Jurkat, Clone E6-1 (cell line): Measurements from ENCODE around the gene MYH9.

ENCODE experiments used
- DNase-seq: peaks from one replicate; pipeline ENCODE4 v3.0.0-alpha.2; 2011; ENCODE audit warnings: low read depth, low spot score
- H3K4me3 ChIP-seq: 2 replicates; pipeline ENCODE4 v1.5.1; 2011; ENCODE audit warnings: mild to moderate bottlenecking, low read length, control low read depth, moderate library complexity

Gene MYH9

GRCh38 chr22:36246718-36247117 lies 141.0 kb downstream of the MYH9 start:
- DNase-seq, result no peak
- H3K4me3 ChIP-seq, result no peak overlapping the region

GRCh38 chr22:36245805-36246356 lies 141.9 kb downstream of the MYH9 start:
- H3K4me3 ChIP-seq, result no peak overlapping the region
- no peak for DNase-seq

GRCh38 chr22:36244522-36245391 lies 143.0 kb downstream of the MYH9 start:
- DNase-seq, result no peak
- no peak overlapping the region for H3K4me3 ChIP-seq

- no peak for DNase-seq
- H3K4me3 ChIP-seq, result no peak overlapping the region
Measured at GRCh38 chr22:36243986-36244385, 143.8 kb downstream of the MYH9 start.

GRCh38 chr22:36239401-36240171 lies 148.2 kb downstream of the MYH9 start, which contains the start of gene APOL2:
APOL2 (minus strand) TSS chr22:36239527; CDS start chr22:36233162, 6,365 bp downstream.
- H3K4me3 ChIP-seq, result peak within 1 kb of the TSS; percentile 94
- peak; percentile 94 for DNase-seq

- DNase-seq, result no peak
- H3K4me3 ChIP-seq, result peak overlapping the region; percentile 94
Measured at GRCh38 chr22:36239150-36239400, 148.7 kb downstream of the MYH9 start.

- DNase-seq, result no peak
- peak overlapping the region; percentile 94 for H3K4me3 ChIP-seq
Measured at GRCh38 chr22:36238373-36239149, 149.2 kb downstream of the MYH9 start.

- peak overlapping the region; percentile 94 for H3K4me3 ChIP-seq
- no peak for DNase-seq
Measured at GRCh38 chr22:36237462-36238372, 150.1 kb downstream of the MYH9 start.

- no peak overlapping the region for H3K4me3 ChIP-seq
- no peak for DNase-seq
Measured at GRCh38 chr22:36236388-36237319, 151.1 kb downstream of the MYH9 start.

GRCh38 chr22:36235585-36235984 lies 152.2 kb downstream of the MYH9 start:
- no peak for DNase-seq

GRCh38 chr22:36234919-36235318 lies 152.8 kb downstream of the MYH9 start:
- no peak overlapping the region for H3K4me3 ChIP-seq
- DNase-seq, result no peak

More at GRCh38 chr22:36235585-36235984, 152.2 kb downstream of the MYH9 start:
- no peak overlapping the region for H3K4me3 ChIP-seq

GRCh38 chr22:36234213-36234612 lies 153.6 kb downstream of the MYH9 start:
- no peak for DNase-seq
- H3K4me3 ChIP-seq, result no peak overlapping the region

GRCh38 chr22:36233796-36234195 lies 154.0 kb downstream of the MYH9 start:
- DNase-seq, result no peak
- H3K4me3 ChIP-seq, result no peak overlapping the region

- no peak overlapping the region for H3K4me3 ChIP-seq
Measured at GRCh38 chr22:36232715-36233401, 154.9 kb downstream of the MYH9 start.

More at GRCh38 chr22:36232715-36233401, 154.9 kb downstream of the MYH9 start:
- no peak for DNase-seq
